Measurements from ENCODE around the gene BID.
"Not testable (repeated sequence)": the region's sequence is repeated elsewhere in the genome, so short reads cannot be mapped to it uniquely, and the experiment has no call there.

BID gene

GRCh38 chr22:17772249-17772957 is 1.9 kb downstream of the BID start:
- Mint-ChIP-seq H3K36me3 (ENCODE audit: low read depth) (peaks cover 4% of the 10 kb centered on the region), H3K9me3 (no peaks in the 10 kb centered on the region), H3K27ac (no peak overlapping the region), H3K4me1 (ENCODE audit: low read depth) (peaks cover 81% of the 10 kb centered on the region), H3K4me3 (peak overlapping the region; percentile 81), H3K27me3 (peaks cover 3% of the 10 kb centered on the region)

DNA sequence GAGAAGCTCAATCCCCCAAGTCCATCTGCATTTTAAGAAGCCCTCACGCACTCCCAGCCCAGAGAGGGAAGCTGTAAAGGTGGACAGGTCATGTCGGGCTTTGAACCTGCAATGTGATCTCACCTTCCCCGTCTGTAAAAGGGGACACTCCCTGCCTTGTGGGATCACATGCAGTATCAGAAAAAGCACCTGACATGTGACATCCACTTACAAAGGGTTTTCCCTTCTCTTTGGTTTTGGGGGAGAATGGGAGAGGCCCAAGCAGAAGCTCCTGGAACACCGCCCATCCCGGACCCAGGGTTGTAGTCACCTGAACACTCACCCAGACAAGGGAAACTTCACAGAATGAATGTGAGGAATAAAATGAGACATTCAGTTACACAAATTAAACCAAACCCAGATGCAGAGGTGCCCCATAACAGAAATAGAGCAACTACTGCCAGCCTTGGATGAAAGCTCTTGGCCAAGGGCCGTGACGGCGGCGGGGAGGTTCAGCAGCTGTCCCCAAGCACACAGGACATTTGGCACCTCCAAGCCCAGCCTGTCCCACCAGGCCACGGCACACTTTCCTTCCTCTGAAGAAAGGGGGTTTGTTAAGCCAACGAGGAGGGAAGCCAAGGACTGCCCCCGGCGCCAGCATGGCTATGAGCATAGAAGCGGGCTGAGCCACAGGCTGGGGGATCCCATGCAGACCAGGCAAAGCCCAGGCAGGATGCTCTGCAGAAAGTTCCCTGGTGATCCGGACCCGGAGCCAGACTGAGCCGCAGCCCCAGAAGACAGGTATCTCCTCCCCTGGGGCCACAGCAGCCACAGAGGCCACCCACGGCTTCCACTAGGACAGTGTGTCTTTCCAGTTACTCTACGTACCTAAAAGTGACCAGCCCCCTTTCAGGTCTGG is 3.8 kb downstream of the BID start:
- Mint-ChIP-seq H3K27ac (no peak overlapping the region), H3K4me1 (ENCODE audit: low read depth) (peaks cover 67% of the 10 kb centered on the region), H3K36me3 (ENCODE audit: low read depth) (peaks cover 4% of the 10 kb centered on the region), H3K4me3 (no peak overlapping the region), H3K27me3 (peaks cover 3% of the 10 kb centered on the region), H3K9me3 (no peaks in the 10 kb centered on the region)

DNA sequence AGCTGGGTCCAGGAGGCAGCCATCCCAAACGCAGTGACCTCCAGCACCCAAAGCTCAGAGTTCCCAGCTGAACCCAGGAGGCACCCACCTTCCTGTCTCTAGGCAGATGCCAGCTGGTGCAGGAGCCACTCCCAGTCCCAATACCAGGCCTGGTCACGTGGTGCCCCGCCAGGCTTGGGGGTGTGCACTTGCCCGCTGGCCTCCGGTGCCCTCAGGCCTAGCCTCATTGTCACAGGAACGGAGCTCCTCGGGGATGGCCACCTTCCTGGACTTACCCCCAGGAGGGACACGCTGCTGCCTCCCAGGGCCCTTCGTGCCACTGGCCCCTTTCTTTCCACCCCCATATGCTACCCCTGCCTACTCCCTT is 4.6 kb downstream of the BID start:
- peaks cover 4% of the 10 kb centered on the region for H3K36me3 Mint-ChIP-seq (ENCODE audit: low read depth)
- peaks cover 65% of the 10 kb centered on the region for H3K4me1 Mint-ChIP-seq (ENCODE audit: low read depth)
- H3K27ac Mint-ChIP-seq = no peak overlapping the region
- no peak overlapping the region for H3K4me3 Mint-ChIP-seq
- H3K9me3 Mint-ChIP-seq = no peaks in the 10 kb centered on the region
- H3K27me3 Mint-ChIP-seq = peaks cover 7% of the 10 kb centered on the region

DNA sequence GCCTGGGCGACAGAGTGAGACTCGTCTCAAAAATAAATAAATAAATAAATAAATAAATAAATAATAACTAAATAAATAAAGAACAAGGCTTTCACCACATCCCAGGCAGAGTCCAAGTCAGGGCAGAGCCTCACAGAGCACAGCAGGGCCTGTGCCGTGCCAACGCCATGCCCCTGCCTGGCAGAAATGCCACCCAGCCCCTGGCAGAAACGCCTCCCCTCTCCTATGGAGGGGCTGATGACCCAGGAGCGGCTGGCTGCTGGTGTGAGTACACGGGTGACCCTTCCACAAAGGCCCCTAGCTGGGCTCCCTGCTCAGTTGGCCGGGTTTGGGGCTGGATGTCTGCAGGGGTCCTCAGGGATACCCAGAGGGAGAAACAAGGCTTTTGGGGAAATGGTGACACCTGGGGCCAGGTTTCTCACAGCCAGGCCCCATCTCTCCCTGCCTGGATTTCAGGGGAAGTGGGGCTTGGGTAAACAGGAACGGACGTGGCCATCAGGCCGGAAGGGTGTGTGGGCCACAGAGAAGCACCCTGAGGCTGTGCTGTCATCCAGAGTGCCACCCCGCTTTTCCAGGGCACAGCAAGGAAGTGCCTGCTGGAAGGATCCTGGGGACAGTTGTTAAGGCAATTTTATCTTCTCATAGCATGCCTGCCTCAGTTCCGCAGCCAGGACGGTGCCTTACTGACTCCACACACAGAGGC is 5.1 kb downstream of the BID start:
- Mint-ChIP-seq H3K36me3 (ENCODE audit: low read depth) (peaks cover 4% of the 10 kb centered on the region), H3K27me3 (peaks cover 12% of the 10 kb centered on the region), H3K9me3 (no peaks in the 10 kb centered on the region), H3K4me1 (ENCODE audit: low read depth) (peaks cover 68% of the 10 kb centered on the region), H3K27ac (no peak overlapping the region), H3K4me3 (no peak overlapping the region)

DNA sequence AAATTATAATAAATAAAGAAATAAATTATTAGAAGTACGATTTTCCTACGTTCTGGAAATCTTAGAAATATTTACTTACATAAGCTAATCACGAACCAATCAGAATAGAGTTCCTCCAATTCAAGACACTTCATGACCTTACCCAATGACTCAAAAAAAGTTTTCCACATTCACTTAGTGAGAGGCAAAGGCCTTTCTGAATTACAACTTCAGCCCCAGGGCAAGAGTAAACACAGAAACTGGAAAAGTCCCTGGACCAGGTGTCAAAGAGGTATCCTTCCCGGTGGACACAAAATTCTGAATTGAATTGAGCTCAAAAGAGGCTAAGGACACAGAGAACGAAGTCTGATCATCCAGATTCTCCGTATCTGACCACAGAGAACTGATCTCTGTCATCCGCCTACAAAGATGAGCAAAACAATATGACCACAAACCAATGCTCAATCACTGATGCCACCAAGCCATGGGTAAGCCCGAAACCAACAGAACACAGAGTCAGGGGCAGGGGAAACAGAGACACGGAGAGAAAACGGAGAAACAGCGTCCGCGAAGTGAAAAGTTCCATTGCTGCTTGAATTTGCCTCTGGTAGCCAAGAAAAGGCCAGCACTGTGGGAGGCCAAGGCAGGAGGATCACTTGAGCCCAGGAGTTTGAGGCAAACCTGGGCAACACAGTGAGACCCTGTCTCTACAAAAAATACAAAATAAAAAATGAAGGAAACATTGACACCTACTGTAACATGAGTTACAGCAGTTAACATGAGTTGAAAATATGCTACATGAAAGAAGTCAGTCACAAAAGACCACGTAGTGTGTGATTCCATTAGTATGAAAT is 6.8 kb downstream of the BID start:
- peaks cover 12% of the 10 kb centered on the region for H3K27me3 Mint-ChIP-seq
- peaks cover 4% of the 10 kb centered on the region for H3K36me3 Mint-ChIP-seq (ENCODE audit: low read depth)
- peak overlapping the region; percentile 86 for H3K27ac Mint-ChIP-seq
- H3K4me3 Mint-ChIP-seq = peak overlapping the region; percentile 53
- H3K9me3 Mint-ChIP-seq = no peaks in the 10 kb centered on the region
- H3K4me1 Mint-ChIP-seq (ENCODE audit: low read depth) = peaks cover 60% of the 10 kb centered on the region

DNA sequence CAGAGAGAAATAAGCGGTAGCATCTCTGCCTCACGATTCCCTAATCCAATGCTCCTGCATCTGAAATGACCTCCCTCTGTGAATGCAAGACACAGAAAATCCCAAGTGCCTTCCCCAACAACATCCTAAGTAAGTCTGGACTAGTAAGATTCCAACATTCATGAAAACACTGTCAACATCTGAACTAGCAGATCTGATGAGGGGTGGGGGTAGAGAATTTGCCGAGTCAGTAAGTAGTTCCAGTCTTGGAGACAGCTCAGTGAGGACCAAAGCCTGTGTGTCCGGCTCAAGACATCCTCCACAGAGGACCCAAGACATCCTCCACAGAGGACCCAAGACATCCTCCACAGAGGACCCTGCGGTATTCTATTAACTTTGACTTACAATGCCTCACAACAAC is 9.4 kb downstream of the BID start:
- not testable (repeated sequence) for H3K36me3 Mint-ChIP-seq (ENCODE audit: low read depth); H3K4me3 Mint-ChIP-seq; H3K27me3 Mint-ChIP-seq; H3K9me3 Mint-ChIP-seq
- Mint-ChIP-seq H3K27ac (peak overlapping the region; percentile 28), H3K4me1 (ENCODE audit: low read depth) (peaks cover 52% of the 10 kb centered on the region)

DNA sequence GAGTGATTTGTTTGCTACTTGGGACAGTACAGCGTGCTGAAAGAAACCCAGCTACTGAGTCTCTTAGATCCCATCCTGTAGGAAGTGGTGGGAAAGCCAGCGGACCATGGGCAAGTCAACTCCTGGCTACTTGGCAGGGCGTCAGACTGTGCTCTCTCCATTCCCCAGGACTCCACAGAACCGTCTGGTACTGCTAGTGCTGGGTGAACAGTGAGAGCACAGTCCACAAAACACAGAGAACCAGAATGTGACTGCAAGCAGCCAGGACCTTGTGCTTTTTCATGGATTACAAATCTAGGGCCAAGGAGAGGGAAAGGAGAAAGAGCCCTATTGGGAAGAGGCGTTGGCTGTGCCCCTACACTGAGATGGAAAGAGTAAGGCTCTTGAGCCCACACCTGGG is 10.2 kb downstream of the BID start:
- H3K9me3 Mint-ChIP-seq = no peaks in the 10 kb centered on the region
- H3K27ac Mint-ChIP-seq = no peak overlapping the region
- H3K4me1 Mint-ChIP-seq (ENCODE audit: low read depth) = peaks cover 48% of the 10 kb centered on the region
- no peak overlapping the region for H3K4me3 Mint-ChIP-seq
- peaks cover 9% of the 10 kb centered on the region for H3K27me3 Mint-ChIP-seq
- H3K36me3 Mint-ChIP-seq (ENCODE audit: low read depth) = no peaks in the 10 kb centered on the region

DNA sequence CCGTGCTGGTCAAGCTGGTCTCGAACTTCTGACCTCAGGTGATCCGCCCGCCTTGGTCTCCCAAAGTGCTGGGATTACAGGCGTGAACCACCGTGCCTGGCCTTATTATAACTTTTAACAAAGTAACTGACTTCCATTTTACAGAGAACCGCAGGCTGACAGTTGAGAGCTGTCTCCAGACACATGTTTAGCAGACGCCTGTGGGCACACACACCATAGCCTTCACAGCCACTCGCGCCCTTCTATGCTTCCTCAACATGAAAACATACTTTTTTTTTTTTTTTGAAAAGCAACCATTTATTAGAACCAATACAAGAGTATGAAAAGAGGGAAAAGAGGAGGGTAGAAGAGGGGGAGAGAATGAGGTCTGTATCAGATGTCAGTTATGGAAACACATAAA is 10.8 kb downstream of the BID start:
- not testable (repeated sequence) for H3K27ac Mint-ChIP-seq; H3K4me3 Mint-ChIP-seq; H3K9me3 Mint-ChIP-seq; H3K36me3 Mint-ChIP-seq (ENCODE audit: low read depth); H3K27me3 Mint-ChIP-seq
- peaks cover 47% of the 10 kb centered on the region for H3K4me1 Mint-ChIP-seq (ENCODE audit: low read depth)

GRCh38 chr22:17761138-17761488 is 13.2 kb downstream of the BID start:
- H3K4me3 Mint-ChIP-seq = no peak overlapping the region
- no peak overlapping the region for H3K27ac Mint-ChIP-seq
- H3K4me1 Mint-ChIP-seq (ENCODE audit: low read depth) = peaks cover 36% of the 10 kb centered on the region
- H3K27me3 Mint-ChIP-seq = peaks cover 9% of the 10 kb centered on the region
- H3K36me3 Mint-ChIP-seq (ENCODE audit: low read depth) = no peaks in the 10 kb centered on the region
- no peaks in the 10 kb centered on the region for H3K9me3 Mint-ChIP-seq

DNA sequence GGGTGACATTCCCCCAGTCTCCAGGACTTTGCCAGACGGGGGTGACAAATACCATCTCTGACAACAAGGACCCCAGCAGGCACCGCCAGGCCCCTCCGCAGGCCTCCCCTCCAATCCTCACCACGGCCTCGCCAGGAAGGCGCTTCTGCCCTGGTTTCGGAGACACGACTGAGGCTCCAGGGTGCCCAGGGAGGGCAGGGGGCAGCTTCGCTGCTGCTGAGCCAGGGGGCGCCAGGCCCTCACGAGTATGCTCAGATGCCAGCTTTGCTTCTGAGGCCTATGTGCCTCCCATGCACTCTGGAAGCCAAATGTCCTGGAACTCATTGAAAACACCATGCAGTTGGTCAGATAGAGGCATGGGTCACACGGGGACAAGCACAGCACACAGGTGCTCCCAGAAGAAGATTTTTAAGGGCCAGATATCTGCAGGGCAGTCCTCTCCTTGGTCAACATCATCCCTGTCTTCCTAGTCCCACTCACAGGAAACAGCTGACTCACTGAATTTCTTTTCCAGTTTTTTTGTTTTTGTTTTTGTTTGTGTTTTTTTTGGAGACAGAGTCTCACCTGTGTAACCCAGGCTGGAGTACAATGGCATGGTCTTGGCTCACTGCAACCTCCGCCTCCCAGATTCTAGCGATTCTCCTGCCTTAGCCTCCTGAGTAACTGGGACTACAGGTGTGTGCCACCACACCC is 19.9 kb downstream of the BID start:
- Mint-ChIP-seq H3K27me3 (no peaks in the 10 kb centered on the region), H3K36me3 (ENCODE audit: low read depth) (no peaks in the 10 kb centered on the region), H3K4me1 (ENCODE audit: low read depth) (peaks cover 7% of the 10 kb centered on the region)

GRCh38 chr22:17753401-17753989 is 20.8 kb downstream of the BID start:
- Mint-ChIP-seq H3K4me1 (ENCODE audit: low read depth) (peaks cover 4% of the 10 kb centered on the region), H3K4me3 (no peak overlapping the region), H3K27me3 (no peaks in the 10 kb centered on the region), H3K27ac (no peak overlapping the region), H3K9me3 (no peaks in the 10 kb centered on the region), H3K36me3 (ENCODE audit: low read depth) (no peaks in the 10 kb centered on the region)

More for the DNA sequence above, 19.9 kb downstream of the BID start:
- no peak overlapping the region for H3K27ac Mint-ChIP-seq
- H3K9me3 Mint-ChIP-seq = no peaks in the 10 kb centered on the region
- H3K4me3 Mint-ChIP-seq = no peak overlapping the region

DNA sequence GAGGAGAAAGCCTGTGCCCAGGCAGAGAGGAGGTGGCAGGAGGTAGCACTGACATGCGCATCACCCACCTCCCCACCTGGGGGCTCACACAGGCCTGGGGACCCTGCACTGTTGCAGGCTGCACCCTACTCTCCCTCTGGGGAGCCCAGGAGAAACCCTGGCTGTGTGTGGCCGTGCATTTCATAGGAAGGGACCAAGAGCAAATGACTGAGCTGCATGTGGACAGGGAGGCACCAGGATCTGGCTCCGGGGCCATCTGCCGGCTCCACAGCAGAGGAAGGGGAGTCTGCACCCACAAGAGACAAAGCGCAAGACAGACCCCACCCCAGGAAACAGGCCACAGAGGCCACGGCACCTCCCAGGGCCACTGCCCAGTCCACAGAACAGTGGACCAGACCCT is 22.7 kb downstream of the BID start:
- Mint-ChIP-seq H3K36me3 (ENCODE audit: low read depth) (no peaks in the 10 kb centered on the region), H3K9me3 (no peaks in the 10 kb centered on the region), H3K4me1 (ENCODE audit: low read depth) (no peaks in the 10 kb centered on the region), H3K27ac (no peak overlapping the region), H3K27me3 (no peaks in the 10 kb centered on the region), H3K4me3 (no peak overlapping the region)

DNA sequence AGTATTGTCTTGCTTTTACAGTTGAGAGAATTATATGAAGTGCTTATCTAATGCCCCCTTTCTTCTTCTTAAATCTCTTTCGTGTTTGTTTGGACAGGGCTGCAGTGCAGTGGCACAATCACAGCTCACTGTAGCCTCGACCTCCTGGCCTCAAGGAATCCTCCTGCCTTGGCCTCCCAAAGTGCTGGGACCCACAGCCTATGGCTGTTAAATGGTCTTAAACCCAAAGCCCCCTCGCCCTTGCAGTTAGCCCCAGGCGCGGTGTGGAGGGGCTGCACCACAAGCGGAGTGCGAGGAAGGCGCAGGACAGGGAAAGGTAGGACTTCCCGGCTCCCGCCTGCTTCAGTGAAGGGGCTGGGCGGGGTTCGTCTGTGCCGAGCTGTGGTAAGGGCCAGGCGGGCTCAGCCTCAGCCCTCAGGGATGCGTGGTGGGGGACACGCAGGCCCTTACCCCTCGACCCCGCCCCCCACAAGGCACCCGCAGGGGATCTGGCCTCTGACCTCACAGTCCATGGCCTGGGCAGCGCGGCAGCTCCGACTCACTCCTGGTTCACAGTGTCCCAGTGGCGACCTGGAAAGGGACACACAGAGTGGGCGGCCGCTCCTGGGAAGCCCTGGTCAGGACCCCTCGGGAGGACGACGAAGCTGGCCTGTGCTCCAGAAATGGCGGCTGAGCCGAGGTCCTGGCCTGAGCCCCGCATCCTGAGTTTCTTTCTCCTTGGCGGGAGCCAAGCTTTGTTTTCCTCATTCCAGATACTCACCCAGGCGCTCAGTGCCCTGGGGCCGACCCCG is 24.5 kb downstream of the BID start:
- Mint-ChIP-seq H3K27me3 (no peaks in the 10 kb centered on the region), H3K9me3 (no peaks in the 10 kb centered on the region), H3K4me3 (no peak overlapping the region), H3K27ac (no peak overlapping the region), H3K4me1 (ENCODE audit: low read depth) (no peaks in the 10 kb centered on the region), H3K36me3 (ENCODE audit: low read depth) (no peaks in the 10 kb centered on the region)
